NCI-H748 treated with DMSO at 0.1 percent for 48 hours (cell line): Measurements from ENCODE around the gene CALML6.
A peak's percentile ranks its signal among the peaks of the same experiment; 100 is the strongest.

Experiments
- DNase-seq: peaks from one replicate; lab custom pipeline; 2025; lab: John Stamatoyannopoulos, UW

The CALML6 gene

DNA sequence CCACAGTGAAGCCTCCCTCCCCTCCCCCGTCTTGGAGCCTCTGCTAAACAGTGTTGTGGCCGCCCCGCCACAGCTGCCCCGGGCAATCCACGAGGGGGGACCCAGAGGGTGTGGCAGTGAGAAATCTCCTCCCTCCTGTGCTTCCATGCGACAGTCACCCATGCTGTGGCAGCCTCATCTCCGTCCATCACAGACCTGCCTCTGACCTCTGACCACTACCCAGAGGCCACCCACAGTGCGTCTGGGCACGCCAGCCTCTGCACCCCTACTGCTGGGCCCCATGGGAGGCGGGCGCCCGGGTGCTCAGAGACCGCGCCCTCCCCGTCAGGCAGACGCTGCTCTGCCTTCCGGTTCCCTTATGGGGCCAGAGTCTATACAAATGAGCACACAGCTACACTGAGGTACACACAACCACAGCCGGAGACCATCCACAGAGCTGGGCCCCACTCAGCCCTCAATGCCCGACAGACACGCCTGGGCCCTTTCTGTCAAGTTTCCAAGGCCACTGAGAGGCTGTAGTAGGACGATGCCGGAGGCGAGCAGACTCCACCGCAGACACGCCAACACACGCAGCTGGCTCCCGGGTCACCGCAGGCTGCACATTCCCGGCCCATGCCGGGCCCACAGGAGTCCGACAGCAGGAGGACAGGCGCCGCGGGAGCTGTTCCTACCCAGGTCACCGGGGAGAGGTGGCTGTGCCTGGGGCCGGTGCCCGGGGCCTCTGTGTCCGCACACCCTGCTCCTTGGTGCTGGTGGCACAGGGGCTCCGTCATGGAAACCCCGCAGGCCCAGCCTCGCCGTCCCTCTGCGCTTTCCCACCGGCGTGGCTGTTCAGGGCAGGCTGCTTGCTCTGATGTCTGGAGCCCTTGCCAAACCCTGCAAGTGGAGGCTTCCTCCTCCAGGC is 27.9 kb downstream of the CALML6 start:
- no peak for DNase-seq

- DNase-seq = peak; percentile 34
These were observed 28.9 kb downstream of the CALML6 start for GRCh38 chr1:1943834-1944570.

- DNase-seq = no peak
These were observed 30.8 kb downstream of the CALML6 start for GRCh38 chr1:1945782-1946393.

DNA sequence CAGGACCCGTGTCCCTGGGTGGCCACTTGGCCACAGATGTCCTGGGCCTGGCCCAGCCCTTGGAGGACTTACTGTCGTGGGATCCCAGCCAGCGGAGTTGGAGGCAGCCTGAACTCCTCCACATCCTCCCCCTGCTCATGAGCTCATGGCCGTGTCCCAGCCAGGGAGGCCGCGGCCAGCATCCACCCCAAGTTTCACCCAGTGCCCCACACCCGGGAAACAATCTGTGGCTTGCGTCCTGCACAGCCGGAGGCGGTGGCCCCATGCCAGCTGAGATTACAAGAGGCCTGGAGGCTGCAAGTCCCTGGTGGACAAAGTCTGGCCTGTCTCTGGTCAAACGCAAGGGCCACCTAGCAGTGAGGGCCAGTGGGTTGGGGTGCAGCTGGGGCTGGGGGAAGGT is 31.5 kb downstream of the CALML6 start:
- no peak for DNase-seq

DNA sequence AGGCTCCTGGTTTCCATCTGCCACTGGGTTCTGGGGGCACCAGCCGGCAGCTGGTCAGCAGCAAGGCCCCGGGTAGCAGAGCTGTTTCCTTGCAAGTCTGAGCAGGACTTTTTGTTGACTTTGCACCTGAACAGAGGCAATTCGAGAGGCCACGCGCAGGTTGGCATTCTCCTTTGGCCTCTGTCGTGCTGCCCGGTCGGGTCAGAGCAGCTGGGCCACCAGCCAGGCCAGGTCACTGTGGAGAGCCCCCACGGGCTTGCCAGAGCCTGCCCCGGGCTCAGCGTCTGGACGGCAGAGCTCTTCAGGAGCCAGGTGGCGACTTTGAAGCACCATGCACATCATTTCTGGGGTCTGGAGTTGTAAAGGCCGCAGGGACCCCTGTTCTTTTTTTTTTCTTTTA is 32.4 kb downstream of the CALML6 start:
- no peak for DNase-seq

DNA sequence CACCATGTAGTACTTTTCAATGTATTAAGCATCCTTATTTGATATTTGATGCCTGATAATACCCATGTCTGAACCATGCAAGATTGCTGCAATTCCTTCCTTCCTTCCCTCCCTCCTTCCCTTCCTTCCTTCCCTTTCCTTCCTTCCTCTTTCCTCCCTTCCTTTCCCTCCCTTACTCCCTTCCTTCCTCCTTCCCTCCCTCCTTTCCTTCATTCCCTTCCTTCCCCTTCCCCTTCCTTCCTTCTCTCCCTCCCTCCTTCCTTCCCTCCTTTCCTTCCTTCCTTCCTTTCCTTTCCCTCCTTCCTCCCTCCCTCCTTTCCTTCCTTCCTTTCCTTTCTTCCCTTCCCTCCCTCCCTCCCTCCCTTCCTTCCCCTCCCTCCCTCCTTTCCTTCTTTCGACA is 33.7 kb downstream of the CALML6 start:
- no peak for DNase-seq

DNA sequence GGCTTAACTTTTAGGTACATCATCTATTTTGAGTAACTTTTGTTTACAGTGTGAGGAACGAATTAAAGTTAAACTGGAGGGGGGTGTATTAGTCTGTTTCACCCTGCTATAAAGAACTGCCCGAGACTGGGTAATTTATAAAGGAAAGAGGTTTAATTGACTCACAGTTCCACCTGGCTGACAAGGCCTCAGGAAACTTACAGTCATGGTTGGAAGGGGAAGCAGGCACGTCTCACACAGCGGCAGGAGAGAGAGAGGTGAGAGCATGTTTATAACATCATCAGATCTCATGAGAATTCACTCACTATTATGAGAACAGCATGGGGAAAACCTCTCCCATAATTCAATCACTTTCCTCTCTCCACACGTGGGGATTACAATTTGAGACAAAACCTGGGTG is 35.9 kb downstream of the CALML6 start:
- no peak for DNase-seq

GRCh38 chr1:1954015-1954414 is 39.0 kb downstream of the CALML6 start:
- no peak for DNase-seq

GRCh38 chr1:1954831-1955441 is 39.9 kb downstream of the CALML6 start:
- DNase-seq = no peak

DNA sequence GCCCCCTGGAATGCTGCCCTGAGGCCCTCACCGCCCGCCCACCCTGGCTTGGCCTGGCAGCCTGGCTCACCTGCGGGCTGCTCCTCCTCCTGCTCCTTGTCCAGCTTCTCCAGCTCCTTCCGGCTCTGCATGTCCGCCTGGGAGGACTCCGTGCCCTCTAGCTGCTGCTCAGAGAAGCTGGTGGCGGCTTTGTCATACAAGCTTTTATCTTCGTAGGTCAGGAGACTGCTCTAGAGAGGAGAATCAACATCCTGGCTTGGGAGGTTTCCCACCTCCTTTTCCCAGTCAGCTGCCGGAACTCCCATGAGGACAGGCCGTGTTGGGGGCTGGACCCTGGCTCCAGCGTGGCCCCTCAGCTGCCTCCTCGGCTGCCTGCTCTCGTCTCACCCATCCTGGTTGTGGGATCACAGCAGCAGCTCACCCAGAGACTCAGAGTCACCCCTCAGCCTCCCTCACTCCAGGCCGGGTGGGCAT is 40.6 kb downstream of the CALML6 start:
- DNase-seq = no peak

DNA sequence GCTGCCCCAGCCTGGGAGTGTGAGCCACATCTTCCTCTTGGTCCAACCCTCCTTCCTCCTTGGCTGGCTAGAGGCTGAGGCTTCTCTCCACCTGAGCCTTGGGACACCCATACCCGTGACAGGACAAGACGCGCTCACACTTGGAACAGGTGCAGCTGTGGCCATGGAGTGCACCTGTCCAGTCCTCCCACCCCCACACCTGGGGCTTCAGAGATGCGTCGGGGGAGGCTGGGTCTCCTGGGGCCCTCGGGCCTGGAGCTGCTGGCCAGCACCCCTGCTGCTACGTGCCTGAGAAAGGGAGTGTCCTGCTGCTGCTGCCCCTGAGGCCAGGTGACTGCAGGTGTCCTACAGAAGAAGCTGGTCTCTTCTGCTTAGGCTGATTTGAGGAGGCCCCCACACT is 41.0 kb downstream of the CALML6 start:
- no peak for DNase-seq

- DNase-seq = no peak
These were observed 41.8 kb downstream of the CALML6 start for GRCh38 chr1:1956586-1957532.

DNA sequence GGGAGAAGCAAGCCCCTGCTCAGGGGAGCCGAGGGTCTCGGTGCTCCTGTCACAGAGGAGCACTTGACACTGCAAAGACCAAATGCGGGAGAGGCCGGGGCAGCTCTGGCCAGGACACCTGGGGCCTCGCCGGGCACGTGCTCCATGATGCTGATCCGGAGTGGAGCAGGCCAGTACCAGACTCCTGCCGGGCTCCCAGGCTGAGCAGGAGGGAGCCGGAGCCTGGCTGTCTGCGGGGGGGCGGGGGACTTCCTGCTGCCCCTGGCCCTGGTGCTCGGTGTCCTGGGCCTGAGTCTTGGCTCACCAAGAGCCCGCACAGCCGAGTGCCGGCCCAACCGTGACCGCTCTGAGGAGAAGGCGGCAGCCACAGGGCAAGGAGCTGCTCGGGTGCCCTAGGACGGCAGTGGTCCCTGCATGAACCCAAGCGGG is 42.5 kb downstream of the CALML6 start:
- no peak for DNase-seq

DNA sequence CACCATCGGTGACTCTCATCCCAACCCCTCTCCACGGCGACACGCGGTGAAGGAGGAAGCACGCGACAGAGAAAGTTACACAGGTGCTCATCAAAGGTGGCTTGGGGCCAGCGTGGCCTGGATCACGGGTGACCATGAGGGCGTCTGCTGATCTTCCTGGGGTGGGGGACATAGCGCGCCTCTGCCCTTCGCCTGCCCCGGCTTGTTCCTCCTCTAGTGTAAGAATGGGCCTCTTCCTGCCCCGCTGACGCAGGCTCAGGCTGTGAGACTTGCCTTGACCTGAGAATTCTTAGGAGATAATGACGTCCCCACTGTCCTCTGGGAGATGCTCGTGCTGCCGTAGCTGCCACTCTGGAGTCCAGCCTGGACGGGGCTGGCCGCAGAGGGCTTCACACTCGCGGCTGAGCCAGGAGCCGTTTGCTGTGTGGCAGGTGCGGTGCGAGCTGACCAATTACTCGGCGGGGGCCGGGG is 43.0 kb downstream of the CALML6 start:
- no peak for DNase-seq

- DNase-seq = no peak
These were observed 44.4 kb downstream of the CALML6 start for GRCh38 chr1:1959459-1959839.

DNA sequence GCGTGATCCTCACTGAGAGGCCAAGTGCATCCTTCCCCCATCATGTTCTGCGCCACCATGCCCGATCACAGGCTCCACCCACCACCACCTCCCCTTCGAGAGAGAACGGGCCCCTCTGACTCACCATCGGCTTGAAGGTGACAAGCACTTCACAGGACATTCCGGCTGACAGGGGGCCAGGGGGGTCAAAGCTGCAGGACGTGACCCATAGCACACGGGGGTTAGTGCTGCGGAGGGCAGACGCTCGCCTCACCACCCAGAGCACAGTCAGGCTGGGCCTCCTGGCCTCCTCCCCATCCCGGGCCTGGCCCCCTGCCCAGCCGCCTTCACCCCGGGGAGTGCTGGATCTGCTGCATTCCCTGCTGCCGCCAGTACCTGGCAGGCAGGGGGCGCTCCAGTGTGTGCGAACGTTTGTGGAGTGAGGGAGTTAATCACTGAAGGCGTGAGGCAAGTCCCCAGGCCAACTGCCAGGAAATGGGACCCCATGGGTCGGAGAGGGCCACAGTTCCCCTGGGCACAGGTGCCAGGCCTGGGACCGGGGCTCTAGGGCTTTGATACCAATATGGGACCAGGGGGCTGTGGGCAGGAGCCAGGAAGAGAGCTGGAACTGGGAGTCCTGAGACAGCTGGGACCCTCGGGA is 44.9 kb downstream of the CALML6 start:
- peak; percentile 28 for DNase-seq

- no peak for DNase-seq
These were observed 45.6 kb downstream of the CALML6 start for GRCh38 chr1:1960480-1961196.

- DNase-seq = no peak
These were observed 47.7 kb downstream of the CALML6 start for GRCh38 chr1:1962752-1963151.

DNA sequence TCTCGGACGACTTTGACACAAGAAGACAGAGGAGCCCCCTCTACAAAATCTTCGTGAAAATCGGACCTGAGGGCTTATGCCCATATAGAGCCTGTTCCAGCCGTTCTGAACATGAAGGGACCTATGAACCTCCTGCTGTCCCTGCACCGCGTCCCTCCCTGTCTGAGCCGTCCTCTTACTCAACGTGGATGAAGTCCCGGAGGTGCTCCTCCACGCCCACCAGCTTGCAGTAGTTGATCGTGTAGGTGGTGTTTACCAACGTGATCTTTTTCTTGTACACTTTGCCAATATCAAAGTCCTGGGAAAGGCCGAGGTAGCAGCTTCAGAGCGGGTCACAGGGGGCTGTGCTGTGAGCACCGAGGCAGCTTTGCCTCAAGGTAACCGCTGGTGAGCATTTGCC is 48.5 kb downstream of the CALML6 start:
- DNase-seq = no peak

DNA sequence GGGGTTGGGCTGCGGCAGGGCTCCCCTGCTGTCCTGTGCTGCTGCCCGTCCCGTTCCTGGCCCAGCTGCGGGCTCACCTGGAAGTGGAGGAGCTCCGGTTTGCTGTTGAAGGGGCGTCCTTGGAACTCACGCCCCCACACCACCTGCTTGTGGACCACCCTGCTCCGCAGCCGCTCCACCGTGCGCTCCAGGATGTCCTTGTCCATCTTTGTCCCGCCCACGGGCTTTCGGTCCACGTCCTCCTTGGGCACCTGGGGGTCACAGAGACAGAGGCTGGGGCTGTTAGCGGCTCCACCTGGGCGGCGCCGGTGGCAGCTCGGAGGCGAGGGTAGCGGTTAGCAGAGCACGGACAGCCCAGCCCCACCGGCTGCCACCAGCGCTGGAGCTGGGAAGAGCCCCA is 49.8 kb downstream of the CALML6 start:
- no peak for DNase-seq
